ENCODE measurements around the gene LDAH.

The LDAH gene

DNA sequence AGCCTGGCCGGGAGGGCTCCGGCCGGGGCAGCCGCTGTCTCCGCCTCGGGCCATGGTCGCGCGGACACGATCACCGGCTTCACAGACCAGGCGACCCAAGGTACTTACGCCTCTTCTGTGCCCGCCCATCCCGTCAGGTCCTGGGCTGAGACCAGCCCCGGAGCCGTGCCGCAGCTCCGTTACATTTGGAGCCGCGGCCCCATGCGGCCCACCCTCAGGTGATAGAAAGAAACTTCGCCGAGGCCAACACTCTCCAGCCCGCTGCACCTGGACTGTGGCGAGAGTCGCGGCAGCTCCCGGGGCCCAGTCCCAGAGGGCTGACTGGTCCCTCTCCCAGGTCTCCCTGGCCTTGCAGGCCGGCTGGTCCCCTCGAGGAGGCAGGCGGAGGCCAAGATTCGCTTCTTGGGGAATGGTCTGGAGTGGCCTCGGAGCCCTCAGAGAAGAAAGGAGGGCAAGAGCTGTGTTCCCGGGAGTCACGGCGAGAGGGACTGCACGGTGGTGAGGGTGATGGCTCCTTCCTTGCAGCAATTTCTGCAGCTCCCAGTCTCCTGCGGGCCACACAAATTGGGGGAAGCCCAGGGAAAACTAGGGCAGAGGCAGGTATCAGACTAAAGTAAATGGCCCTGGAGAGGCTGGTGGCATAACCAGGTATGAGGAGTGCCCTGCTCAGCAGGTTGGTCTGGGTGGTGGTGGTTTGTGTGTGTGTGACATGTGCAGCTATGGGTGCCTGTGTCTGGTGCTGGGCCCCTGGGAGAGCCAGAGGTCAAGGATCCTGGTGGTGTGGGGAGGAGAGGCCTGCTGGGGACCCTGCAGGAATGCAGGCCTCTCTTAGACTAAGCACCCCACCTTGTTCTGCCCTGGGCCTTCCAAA, 155.1 kb downstream of the LDAH start:
- no peak for DNase-seq (ENCODE audit: low read depth in 2 of 2)

DNA sequence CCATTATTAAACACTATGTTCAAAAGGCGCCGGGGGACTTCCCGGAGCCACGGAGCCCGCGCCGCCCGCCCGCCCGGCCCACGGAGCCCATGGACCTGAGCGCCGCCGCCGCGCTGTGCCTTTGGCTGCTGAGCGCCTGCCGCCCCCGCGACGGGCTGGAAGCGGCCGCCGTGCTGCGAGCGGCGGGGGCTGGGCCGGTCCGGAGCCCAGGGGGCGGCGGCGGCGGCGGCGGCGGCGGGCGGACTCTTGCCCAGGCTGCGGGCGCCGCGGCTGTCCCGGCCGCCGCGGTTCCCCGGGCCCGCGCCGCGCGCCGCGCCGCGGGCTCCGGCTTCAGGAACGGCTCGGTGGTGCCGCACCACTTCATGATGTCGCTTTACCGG, 155.8 kb downstream of the LDAH start:
- no peak for DNase-seq (ENCODE audit: low read depth in 2 of 2)

DNA sequence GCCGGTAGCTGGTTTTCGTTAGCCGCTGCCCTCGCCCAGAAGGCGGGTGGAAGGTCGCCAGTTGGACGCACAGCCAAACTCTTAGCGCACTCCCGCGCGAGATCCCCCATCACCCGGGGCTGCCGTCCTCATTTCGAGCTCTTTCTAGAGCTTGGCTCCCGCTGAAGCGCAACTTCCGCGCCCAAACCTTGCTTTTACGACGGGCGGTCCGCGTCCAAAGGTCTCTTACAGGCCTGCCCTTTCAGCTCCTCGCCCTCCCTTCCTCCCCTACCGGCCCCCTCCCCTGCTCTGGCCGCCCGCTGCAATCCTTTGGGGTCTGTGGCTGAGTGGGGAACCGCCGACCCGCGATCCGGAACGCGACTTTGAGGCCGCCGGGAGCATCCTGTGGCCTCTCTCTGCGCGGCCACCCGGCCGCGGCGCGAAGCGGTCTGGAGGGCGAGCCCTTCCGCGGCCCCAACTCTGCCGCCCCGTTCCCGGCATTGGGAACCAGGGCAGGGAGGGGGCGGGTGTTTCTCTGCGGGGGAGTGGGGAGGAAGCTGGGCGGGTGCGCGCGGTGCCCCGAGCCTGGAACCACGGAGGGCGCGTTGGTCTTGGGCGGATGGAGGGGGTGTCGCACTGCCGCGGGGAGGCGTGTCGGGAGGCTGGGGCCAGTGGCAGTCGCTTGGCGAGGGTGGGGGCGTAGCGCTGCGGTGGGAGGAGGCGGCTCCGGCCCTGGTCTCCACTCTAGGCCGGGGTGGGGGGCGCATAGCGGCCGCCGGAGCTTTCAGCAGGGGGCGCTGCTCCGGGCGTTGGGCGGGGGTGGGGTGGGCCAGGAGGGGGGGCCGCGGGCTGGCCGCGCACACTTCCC, 156.4 kb downstream of the LDAH start, which contains the start of gene GDF7:
GDF7 (plus strand) TSS at position 841 of the 847 bp plus-strand sequence. CDS start 96 bp downstream, outside the sequence.
- no peak for DNase-seq (ENCODE audit: low read depth in 2 of 2)

DNA sequence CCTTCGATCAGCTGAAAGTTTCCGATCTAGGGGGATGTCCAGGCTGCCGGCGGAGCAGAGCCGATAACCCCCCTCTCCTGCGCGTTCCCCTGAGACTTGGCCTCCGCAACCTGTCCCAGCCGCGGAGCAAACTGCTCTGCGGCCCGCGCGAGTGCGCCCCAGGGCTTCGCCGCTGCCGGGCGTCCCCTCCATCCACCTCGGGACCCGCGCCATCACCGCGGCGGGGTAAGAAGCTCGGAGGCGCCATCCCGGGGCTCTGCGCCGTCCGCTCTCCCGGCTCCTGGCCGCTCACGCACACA, 156.9 kb downstream of the LDAH start:
- DNase-seq (ENCODE audit: low read depth in 2 of 2) = no peak

DNA sequence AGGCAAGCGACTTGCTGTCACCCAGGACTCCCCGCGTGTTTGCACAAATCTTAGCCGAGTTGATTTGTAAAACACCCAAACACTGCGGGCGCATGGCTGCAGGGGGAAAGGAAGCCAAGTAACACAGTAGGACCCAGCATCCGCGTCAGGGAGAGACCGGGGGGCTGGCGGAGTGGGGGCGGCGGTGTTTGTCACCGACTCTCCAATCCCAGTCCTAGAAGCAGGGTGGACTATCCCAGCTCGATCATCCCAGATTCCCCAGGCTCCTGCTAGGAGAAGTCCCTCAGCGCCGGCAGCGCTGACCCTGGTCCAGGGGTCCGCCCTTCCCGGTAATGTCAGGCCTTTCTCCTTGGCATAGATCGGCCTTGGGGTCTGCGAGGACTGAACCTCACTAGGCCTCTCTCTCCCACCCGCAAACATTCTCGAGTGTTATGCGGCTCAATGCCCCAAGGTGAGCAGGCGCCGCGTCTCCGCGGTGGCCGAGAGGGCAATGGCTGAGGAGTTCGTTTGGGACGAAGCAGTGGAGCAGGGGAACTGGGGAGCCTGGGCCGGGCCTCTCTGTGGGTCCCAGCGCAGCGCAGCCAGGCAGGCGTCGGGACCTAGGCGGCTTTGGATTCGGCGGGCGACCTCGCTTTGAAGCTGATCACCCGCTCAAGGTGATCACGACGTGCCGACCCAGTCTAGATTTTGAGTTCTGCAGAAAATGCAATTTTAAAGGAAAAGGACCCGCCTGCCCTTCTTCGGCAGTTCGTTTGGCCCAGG, 157.5 kb downstream of the LDAH start:
- no peak for DNase-seq (ENCODE audit: low read depth in 2 of 2)

DNA sequence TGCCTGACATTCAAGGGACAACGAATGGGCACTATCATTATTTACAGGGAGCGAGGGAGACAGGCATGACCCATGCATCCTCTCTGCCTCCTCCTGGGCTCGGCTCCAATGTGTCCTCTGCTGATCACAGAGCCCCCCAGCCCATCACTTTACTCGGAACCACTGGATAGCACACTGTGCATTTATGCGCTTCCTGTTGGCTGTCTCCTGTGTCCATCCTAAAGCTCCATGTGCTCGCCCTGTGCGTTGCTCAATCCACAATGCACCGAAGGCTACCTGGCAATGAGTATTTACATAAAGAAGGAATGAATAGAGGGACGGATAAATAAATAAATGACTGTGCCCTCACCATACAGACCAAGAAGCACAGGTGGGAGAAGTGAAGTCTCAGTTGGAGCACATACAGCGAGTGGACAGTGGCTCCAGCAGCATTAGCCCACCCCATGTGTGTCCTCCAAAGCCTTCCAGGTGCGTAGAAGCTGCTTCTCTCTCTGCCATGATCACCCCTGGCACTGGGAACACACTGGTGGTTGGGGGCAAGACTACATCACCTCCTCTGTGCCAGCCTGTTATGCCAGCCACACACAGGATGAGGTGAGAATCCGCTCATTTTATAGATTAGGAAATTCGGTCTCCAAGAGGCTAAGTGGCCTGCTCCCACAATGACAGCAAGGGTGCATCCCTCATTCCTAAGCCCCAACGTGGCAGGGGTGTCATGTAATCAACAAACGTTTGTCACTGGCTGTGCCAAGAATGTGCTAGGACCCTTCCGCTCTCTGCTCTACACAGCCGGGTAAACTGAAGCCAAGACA, 158.3 kb downstream of the LDAH start:
- DNase-seq (ENCODE audit: low read depth in 2 of 2) = no peak

DNA sequence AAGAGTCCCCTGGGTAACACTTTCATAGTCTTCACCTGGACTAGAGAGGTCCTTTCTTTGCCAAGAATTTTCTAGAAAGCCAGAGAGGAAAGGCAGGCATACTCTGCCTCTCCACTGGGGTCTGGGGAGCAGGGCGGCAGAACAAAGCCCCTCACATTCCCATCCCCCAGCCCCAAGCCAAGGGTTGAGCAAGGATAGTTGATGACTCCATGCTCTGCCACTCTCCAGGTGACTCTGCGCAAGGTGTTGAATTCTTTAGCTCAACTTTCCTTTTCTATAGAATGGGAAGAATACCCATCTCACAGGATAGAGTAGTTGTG, 158.9 kb downstream of the LDAH start:
- no peak for DNase-seq (ENCODE audit: low read depth in 2 of 2)

DNA sequence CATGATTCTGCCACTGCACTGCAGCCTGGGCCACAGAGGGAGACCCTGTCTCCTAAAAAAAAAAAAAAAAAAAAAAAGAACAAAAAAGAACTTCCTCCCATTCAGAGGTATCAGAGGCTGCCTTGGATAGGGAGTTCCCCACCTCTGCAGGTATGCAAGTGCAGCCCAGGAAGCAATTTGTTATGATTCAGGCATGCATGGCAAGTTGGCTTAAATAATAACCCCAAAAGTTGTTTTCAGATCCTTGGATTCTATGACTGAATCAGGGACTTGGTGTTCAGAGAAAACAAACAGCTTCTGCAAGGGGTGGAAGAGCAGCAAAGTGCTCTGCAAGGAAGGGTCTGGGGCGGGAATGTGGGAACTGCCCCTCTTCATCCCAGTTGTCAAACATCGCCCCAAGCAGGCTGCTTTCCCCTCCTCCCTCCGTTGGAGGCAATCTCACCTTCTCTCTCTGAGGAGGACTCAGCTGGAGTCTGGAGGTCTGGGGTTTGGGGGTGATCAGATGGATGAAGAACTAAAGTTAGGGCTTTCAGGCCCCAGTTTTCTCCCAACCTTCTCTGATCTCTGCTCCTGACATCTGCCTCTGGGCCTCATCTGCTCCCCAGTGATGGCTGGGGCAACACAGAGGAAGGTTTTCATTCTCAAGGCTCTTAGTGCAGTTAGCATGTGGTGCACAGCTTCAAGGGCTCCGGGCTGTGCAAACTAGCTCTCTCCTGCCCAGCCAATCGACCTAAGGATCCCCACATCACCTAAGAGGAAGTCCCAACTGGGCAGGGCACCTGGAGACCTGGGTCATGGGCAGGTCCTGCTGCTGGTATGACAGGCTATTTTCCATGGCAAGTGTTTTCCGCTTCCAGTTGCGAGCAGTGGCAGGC, 159.5 kb downstream of the LDAH start:
- DNase-seq (ENCODE audit: low read depth in 2 of 2) = no peak

DNA sequence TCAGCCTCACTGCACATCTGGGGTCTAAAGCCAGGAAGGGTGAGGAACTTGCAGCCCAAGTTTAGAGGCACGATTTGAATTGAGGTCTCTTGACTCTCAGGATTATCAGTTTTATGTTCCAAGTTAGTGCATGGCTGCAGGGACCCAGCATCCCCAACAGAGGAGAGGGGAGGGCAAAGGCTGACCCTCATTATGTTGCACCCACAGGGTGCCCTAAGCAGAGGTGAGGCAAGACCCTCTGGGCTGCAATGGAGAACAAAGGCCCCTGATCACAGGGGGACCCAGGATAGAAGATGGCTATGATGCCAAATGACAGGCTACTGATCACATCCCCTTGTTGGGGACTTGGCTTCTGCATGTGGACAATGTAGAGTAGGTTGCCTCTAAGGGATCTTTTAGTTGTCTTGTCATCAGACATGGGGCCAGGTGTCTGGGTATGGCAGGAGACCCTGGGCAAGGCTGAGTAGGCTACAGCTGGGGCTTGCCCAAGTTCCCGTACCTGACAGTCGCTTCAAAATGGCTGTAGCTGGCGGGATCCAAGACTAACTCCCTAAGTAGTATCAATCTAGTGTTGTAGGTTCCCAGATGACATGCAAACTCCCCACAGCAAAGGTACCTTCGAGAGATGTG, 160.5 kb downstream of the LDAH start:
- DNase-seq (ENCODE audit: low read depth in 2 of 2) = no peak

DNA sequence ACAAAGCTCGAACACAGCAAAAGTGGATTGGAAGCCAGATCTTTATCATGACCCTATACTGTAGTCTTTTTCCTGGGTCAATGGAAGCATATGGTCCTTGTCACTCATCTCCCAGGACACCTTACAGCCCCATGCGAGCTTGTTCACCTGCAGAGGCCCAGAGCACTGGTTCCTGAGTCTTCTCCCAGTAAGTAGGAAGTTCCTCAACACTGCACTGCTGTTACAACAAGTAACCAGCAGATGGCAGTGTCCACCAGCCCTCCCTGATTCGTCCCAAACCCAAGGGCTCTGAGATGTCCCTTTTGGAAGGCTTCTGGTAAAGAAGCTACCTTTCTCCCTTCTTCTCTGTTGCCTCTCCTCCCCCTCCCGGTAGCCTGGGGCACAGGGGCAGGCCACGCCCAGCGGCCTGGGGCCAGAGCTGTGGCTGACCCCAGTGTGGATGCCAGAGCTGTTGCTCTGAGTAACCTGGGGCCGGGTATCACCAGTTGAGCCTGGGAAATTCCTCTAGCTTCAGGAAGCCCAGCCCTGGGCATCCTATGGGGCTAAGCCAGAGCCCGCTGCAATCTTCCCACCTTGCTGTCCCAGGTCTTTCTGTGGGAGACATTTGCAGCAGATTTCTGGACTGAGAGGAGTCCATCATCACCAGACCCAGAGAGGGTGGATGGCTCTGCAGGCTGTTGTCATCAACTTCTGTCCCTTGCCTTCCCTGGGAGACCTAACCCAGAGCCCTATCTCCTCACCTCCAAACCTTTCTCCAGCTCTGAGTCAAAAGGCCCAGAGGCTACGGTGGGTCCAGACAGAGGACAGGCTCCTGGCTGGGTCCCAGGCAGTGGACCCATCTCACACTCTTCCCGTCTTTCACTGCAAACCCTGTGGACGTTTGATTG, 161.2 kb downstream of the LDAH start:
- peak; percentile 38 to 57 for DNase-seq (ENCODE audit: low read depth in 2 of 2)

DNA sequence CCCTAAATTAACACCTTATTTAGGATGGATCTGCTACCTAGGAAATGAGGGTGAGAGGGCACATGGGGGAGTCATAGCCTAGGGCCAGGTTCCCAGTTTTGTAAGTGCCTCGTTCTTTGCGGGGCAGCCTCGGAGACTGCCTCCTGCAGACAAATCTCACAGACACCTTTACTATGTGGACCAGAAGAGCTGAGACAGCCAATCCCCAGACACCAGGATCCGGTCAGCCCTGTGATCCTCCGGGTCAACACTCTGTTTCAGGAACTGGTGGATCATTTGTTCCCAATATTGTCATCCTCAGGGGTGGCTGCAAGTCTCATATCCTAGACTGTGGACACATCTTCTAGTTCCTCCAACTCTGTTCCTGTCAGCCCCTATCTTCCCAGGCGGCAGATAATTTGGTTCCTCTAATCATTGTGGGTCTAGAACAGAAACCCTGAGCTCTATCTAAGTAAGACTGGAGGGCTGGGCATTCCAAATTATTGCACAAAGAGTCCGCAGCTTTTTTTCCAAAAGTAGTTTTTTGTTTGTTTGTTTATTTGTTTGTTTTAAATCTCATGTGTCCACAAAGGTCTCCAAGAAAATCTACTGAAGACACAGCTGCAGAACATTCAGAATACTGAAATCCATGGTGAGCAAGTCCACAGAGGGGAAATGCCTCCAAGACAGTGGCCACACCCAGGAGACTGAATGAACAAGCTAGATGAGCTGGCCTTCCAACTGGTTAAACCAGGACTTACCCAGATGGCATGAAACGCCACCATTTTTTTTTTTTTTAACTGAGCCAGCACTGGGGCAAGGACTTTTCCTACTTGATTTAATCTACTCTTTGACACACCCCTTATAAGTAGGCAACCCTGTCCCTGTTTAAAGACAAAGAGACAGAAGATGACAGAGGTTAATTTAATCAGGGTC, 162.1 kb downstream of the LDAH start:
- DNase-seq (ENCODE audit: low read depth in 2 of 2) = no peak

DNA sequence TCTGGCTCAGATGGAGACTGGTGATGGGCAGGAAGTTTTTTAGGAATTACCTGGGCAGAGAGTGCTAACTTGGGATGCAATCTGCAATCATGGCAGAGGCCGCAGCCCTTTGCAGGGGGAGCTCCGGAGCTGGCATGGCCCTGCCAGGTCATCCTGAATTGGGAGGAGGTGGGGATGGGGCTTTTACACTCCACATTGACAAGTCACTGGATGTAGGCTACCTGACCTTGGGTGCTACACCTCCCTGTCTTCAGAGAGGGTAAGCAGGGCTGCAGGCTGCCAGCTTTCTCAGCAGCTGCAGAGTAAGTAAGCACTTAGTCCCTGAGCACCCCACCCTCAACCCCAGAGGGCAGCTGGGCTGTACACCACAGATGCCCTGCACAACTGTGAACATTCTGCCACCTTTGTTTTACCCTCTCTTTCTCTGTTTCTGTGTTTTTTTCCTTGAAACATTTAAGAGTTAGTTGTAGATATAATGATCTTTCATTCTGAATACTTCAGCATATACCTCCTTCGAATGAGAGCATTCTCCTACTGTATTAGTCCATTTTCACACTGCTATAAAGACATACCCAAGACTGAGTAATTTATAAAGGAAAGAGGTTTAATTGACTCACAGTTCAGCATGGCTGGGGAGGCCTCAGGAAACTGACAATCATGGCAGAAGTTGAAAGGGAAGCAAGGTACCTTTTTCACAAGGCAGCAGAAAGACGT, 165.2 kb downstream of the LDAH start:
- no peak for DNase-seq (ENCODE audit: low read depth in 2 of 2)

DNA sequence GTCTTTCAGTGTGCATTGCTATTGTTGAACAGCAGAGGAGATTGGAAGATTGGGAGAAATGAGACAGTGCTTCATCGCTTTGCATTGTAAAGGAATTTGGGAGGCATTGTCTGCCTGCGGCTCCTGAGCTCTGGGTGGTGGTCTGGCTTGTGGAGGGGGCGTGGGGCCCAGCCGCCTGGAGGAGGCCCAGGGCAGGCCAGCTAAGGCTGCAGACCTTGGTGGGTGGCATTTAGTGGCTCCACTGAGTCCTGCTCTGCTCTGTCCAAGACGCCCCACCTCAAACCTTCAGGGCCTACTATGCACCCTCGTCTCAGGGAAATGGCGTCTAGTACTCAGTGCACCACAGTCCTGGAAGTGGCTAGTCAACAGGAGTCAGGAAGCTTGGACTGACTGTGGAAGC, 166.3 kb downstream of the LDAH start:
- no peak for DNase-seq (ENCODE audit: low read depth in 2 of 2)

DNA sequence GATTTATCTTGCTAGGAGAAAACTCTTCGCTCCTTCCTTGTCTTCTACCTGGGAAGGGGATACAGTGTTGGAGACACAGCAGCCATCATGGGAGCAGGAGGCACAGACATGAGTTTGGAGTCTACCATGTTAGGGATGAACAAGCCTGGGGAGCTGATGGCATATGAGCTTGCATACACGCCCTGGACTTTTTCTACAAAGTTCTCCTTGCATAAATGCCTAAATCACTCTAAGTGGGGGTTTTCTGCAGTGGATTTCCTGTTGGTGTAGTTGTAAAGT, 168.4 kb downstream of the LDAH start:
- no peak for DNase-seq (ENCODE audit: low read depth in 2 of 2)

DNA sequence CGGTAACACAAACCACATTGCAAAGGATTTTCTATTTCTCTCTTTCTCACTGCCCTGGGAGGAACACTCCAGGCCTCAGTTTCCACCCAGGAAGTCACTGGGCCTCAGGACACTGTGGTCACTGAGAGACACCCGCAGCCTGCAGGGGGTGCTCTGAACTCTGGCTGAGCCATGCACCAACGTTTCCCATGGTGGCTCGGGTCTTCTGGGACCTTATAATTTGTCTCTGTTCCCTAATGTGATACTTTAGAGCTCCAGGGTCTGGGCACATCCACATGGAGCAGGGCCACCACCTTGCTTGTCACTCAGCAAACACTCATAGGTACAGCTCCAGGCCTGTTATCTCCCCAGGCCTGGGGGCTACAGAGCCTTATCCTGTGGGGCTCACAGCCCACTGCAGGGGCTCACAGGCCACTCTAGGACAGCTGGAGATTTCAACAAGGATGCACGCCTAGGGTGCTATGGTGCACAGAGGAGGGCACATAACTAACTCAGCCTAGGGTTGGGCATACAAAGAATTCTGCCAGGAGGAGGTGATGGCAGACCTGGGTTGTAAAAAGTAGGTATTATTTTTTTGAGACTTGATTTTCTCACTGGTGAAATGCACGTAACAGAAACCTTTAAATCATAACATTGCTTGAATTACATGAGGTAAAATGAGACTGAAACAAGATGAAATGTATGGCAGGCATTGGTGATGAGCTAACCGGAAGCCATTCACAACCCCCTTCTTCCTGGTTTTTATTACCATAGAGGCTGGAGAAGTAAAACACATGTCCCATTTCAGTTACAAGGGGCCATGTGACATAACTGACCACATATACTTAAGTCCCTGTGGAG, 169.0 kb downstream of the LDAH start:
- no peak for DNase-seq (ENCODE audit: low read depth in 2 of 2)

DNA sequence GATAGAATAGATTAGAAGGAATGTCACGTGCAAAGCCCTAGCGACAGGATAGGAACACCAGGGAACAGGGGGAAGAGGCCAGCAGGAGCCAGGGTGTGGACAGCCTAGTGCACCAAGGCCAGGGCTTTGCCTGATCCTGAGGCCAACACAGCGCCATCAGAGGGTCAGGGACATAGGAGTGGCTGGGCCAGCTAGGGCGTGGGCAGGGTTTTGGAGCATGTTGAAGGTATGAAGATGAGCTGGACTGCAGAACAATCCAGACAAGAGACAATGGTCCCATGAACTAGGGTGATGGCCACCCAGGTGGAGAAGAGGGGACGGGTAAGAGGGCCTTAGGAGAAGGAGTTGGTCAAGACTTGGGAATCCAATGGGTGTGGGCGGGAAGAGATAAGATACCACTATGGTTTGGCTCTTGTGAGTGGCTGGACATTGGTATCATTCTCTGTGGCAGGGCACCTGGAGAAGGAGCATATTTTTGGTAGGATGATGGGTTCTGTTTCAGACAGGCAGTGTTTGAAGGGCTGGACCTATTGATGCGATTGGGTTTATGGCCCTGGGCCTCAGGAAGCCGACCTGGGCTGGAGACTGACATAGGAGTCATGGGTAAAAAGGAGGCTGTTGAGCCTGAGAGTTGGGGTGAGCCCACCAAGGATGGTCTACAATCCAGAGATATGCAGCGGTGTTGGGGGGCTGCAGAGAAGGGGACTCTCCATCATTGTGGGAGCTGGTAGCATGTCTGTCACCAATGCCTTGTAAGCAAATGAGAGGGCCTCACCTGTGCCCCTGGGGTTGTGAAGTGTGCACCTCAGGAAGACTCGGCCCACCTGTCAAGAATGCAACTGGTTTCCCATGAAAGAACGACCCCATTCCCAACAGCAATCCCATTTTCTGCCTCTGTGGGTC, 170.0 kb downstream of the LDAH start:
- no peak for DNase-seq (ENCODE audit: low read depth in 2 of 2)
